Endothelial cell of hepatic sinusoid (primary cell): Measurements from ENCODE around the gene BNC2.

Source experiments
- in situ Hi-C: cut with HindIII; loops from 2 replicates; pipeline ENCODE4 v1.10.0; 2017; ENCODE audit warnings: low sequenced_read_pairs

The BNC2 gene

GRCh38 chr9:16642421-16643109 is 227.9 kb downstream of the BNC2 start:
- in situ Hi-C loops = loop anchor here (25.0 kb wide), 1 partner anchor 95 kb away; no protein-coding TSS in a partner anchor

DNA sequence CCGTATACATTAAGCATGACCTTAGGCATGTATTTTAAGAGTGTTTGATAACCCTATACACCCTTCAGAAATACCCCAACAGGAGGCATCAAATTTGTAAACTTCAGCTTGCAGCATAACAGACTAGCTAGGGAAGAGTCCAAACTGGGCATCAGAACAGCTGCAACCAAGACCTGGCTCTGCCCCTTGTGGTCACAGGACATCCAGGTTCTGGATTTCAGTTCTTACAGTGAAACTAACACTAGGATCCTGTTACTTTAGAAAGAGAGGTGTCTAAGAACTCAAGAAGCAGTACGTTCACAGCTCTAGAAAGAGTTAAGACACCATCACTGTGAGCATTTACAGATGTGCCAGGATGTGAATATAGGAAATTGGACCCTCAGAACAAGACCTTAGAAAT is 229.8 kb downstream of the BNC2 start:
- in situ Hi-C loops = loop anchor here (25.0 kb wide), 1 partner anchor 97 kb away; no protein-coding TSS in a partner anchor

DNA sequence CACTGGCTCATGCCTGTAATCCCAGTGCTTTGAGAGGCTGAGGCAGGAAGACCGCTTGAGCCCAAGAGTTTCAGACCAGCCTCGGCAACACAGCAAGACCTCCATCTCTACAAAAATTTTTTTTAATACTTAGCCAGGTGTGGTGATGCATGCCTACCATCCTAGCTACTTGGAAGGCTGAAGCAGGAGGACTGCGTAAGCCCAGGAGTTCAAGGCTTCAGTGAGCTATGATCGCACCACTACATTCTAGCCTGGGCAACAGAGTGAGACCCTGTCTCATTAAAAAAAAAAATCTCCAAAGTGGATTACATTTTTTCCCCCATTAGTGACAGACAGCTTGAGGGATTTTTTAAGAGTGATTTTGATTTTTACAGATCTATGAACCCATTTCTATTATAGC is 230.8 kb downstream of the BNC2 start:
- in situ Hi-C loops = loop anchor here (25.0 kb wide), 1 partner anchor 98 kb away; no protein-coding TSS in a partner anchor

DNA sequence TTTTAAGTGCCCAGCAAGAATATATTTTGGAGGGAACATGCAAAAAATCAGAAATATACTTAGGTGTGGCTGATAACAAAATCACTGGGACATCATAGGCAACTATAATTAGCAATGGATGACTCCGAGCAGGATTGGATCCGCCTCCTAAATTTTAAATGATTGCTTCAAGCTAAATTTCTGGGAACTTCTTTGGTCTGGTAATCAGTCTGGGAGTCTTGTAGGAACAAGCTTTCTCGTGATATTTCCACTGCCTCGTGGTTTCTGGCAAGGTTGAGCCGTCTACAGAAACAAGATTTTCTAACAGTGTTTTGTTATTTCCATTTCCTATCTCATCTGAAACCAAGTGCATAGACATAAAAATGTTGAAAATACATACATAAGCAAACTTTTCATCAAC is 232.6 kb downstream of the BNC2 start:
- in situ Hi-C loops = loop anchor here (25.0 kb wide), 1 partner anchor 99 kb away; no protein-coding TSS in a partner anchor

DNA sequence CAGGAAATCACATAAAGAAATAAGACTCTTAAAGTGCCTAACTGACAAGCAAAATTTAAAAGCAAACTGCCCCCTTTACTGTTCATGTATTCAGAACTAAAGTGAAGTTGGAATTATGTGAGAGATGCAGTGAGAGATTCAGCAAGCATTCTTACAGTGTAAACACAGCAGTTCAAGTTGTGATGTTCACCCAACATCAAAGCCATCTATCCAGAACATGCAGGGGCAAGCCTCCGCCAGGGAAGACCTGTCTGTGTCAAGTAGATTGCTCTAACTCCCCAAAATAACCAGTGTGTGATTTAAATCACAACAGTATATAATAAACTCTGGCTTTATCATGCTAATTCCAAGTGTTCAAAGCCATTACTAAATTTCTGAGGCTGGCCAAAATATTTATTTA is 233.3 kb downstream of the BNC2 start:
- in situ Hi-C loops = loop anchor here (25.0 kb wide), 1 partner anchor 100 kb away; no protein-coding TSS in a partner anchor

DNA sequence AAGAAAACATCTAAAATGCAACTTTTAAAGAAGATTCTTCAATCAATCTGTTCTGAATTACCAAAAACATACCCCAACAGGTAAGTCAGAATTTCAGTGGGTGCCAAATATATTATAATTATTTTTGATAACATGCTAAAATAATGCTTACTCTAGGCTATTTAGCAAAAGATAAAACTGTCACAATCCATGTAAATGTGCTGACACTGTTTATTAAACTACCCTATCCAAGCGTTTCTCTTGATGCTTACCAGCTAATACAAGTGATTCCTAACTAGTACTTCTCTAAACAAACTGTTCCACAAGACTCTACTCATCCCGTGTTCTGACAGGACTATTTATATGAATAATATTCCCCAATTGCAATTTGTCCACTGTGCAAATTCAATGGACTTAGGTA is 236.7 kb downstream of the BNC2 start:
- in situ Hi-C loops = loop anchor here (25.0 kb wide), 1 partner anchor 104 kb away; no protein-coding TSS in a partner anchor

GRCh38 chr9:16628413-16628812 is 242.1 kb downstream of the BNC2 start:
- in situ Hi-C loops = loop anchor here (25.0 kb wide), 1 partner anchor 109 kb away; no protein-coding TSS in a partner anchor

DNA sequence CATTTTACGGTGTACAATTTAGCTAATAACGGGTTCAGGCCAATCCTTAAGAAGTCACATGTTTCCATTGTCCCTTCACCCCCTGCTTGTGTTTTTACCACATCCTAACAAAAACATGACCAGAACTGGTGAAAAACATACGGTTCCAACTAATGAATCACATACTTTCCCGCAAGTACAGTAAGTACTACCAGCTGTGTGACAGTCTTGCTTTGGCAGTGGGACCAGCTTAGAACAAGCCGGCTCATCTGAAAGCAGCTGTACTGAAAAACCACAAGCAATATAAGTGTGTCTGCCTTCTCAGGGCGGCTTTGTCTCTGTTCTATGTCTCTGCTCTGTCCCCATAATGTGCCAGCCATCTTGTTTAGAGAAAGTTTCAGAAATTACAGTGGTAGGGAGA is 242.5 kb downstream of the BNC2 start:
- in situ Hi-C loops = loop anchor here (25.0 kb wide), 1 partner anchor 109 kb away; no protein-coding TSS in a partner anchor

DNA sequence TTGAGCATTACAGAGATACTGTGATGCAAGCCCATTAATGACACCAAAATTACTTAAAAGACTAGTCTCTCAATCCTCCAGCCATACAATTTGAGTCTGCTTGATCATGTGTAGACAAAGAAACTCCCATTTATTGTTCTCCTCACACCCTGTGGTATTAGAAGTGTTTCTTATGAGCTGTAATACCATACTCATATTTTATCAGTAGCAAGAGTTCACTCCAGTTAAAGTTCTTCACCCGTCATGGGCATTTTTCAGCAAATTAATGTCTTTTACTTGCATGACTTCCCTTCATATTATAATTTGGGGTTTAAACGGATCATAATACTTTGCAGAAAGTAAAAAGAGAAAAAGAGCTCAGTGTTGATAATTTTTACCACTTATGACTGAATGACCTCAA is 242.9 kb downstream of the BNC2 start:
- in situ Hi-C loops = loop anchor here (25.0 kb wide), 1 partner anchor 110 kb away; no protein-coding TSS in a partner anchor

- in situ Hi-C loops = loop anchor here (25.0 kb wide), 1 partner anchor 111 kb away; no protein-coding TSS in a partner anchor
These were observed 243.8 kb downstream of the BNC2 start for GRCh38 chr9:16626577-16627130.

DNA sequence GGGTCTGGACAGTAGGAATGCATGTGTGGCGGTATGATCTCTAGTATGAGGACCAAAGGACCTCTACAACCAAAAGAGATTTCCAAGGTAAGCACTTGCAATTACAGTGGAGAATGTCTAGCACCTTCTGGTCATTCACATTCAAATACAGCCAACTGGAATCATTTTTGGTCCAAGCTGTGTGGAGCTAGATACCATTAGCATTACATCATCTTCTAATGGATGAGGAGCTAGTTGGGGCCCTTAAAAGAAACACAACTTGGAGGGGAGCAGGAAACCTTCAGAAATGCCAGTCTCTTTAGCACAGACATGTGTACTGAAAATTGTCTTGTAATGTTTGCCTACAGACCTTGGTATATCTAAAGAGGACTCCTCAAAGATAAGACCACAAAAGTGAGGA is 244.7 kb downstream of the BNC2 start:
- in situ Hi-C loops = loop anchor here (25.0 kb wide), 1 partner anchor 111 kb away; no protein-coding TSS in a partner anchor

DNA sequence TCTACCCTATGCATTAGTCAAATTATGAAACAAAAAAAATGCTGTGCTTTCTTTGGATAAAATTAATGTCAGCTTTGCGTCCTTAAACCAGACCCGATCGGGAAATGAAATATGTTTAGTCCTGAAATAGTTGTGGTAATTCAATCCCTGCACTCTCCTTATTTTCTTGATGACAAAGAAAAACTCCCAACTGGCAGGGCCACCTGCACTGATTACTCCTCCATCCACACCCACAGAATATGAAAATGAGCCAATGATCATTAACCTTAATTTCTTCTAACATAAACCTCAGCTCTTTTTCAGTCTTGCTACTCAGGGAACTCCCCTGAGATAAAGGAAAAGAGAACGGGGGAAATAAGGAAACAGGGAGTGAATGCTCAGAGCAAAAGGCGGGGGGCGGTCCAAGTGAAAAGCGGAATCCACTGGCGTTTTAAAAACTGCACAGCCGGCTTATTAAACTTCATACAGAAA is 245.3 kb downstream of the BNC2 start:
- in situ Hi-C loops = loop anchor here (25.0 kb wide), 1 partner anchor 112 kb away; no protein-coding TSS in a partner anchor

DNA sequence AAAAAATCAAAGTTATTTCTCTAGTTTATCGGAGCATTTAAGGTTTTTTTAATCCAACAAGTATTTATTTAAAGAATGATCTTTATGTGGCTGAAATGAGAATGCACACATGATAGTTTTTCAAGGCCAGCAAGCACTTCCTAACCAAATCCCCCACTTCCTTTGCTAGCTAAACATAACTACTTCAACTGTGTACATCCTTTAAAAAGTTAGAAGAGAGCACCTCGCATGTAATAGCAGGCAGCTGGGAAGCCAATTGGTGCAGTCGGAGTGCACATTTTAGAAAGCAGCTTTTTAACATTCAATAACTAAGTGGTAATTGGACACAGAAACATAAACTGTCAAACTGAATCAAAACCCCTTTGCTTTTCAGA is 245.7 kb downstream of the BNC2 start:
- in situ Hi-C loops = loop anchor here (25.0 kb wide), 1 partner anchor 113 kb away; no protein-coding TSS in a partner anchor

DNA sequence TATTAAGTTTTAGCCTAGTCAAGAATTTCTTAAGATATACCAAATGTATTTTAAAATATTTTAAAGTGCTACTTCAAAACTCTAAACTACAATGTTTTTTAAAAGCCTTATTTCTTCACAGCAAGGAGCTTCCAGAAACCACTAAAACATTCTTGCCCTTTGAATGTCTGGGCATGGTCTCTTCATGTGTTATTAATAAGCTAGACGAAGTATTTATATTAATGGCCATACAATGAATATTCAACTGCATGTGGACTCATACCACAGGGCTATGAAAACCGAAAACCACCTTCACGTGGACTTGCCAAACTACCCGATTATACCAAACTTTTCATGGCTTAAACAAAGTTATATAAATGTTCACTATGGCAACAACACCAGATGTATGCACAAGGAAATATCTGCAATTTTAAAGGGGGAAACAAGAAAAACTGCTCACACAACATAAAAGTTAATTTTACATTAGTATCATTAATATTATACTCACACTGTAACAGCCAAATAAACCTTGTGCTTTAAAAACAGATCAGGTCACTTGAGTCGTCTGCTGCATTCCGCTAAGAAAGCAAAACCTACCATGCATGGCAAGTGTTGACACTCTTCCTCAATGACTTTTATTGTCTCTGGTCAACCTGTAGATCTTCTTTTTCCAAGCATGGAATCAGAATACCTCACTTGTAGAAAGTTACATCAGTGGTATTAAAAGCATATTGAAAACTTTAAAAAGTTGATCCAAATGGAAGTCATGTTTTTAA is 246.3 kb downstream of the BNC2 start:
- in situ Hi-C loops = no loop called here

GRCh38 chr9:16622541-16622940 is 247.9 kb downstream of the BNC2 start:
- in situ Hi-C loops = no loop called here

GRCh38 chr9:16619914-16620520 is 250.5 kb downstream of the BNC2 start:
- in situ Hi-C loops = no loop called here

DNA sequence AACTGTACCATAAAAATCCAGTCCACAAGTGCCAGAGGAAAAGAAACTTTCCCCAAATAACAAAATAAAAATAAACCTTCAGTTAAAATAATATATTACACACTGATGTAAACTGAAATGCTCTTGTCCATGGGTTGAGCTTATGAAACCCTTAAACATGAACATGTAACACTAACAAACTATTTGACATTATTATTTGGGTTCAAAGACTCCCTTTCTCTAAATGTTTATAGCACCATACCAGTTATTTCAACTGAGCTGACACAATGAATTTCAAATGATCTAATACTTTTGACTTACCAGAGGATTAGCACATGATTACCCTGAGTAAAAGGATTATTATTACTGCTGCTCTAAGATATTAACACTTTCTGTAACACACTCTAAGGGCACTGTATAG is 251.1 kb downstream of the BNC2 start:
- in situ Hi-C loops = no loop called here

- in situ Hi-C loops = no loop called here
These were observed 251.9 kb downstream of the BNC2 start for GRCh38 chr9:16618524-16618923.

- in situ Hi-C loops = no loop called here
These were observed 253.8 kb downstream of the BNC2 start for GRCh38 chr9:16616686-16617085.

DNA sequence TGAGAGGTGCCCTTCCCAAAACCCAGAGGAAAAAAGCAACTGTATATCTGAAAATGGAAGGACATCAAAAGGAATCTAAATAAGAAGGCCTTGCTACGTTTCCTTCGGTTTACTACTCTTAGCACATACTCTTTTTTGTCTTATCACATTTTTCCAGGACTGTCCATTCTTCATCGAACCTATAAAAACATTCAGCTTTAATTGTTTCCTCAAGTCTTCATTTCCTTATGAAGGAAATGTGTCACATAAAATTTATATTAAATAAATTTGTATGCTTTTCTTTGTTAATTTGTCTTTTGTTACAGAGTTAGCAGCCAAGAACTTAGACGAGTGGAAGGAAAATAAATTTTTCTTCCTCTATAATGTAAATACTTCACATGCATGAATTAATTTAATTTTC is 255.0 kb downstream of the BNC2 start:
- in situ Hi-C loops = no loop called here

GRCh38 chr9:16613605-16614004 is 256.9 kb downstream of the BNC2 start:
- in situ Hi-C loops = no loop called here
